Right cardiac atrium (tissue), 5 donors: ENCODE results near the gene GRIP2. TPM values are rescaled to one million over a fixed set of nuclear protein-coding genes. Genes with fewer than 3 reads are reported as not detected.

ENCODE experiments used
- ATAC-seq, 2 donors: fragments of 200-7000 bp; cut with Tn5 transposase; one replicate each; pipeline versions ENCODE4 v1.8.0 to v1.9.1; 2020; ENCODE audit warnings: moderate library complexity in 2 of 2, mild to moderate bottlenecking in 1 of 2
- DNase-seq, 3 donors: peaks; one replicate each; pipeline ENCODE4 v3.0.0-alpha.2; 2020
- H3K27ac ChIP-seq: one replicate; pipeline ENCODE4 v1.5.1; 2013; ENCODE audit warnings: mild to moderate bottlenecking, low read length, control low read depth, moderate library complexity
- H3K27me3 ChIP-seq: one replicate; pipeline ENCODE4 v1.6.1; 2013; ENCODE audit not compliant: control insufficient read depth, insufficient read depth
- H3K4me1 ChIP-seq: one replicate; pipeline ENCODE4 v1.6.1; 2013; ENCODE audit warnings: low read length; ENCODE audit not compliant: control insufficient read depth, insufficient read depth
- H3K4me3 ChIP-seq: one replicate; pipeline ENCODE4 v1.5.1; 2013; ENCODE audit warnings: low read length, control low read depth
- H3K9me3 ChIP-seq: one replicate; pipeline ENCODE4 v1.6.1; 2013; ENCODE audit warnings: low read length; ENCODE audit not compliant: control insufficient read depth
- WGBS: extraction: QIAGEN DNeasy Blood & Tissue Kit; methylation state at CpG from one replicate; pipeline ENCODE4 v1.1.7; 2013; 5-methylcytosine and 5-hydroxymethylcytosine counted together
- intact Hi-C, 4 donors: fragments of 100-400 bp; cut with DNase I; formaldehyde crosslinking; loops; one replicate each; pipeline versions ENCODE4 v1.11.0 to v1.14.0; 2022 to 2023
- polyA plus RNA-seq: library from polyadenylated mRNA; stranded (reverse); fragments of 200-250 nt; gene quantifications from one replicate; pipeline ENCODE4 v1.2.3, GENCODE V29; 2013
- total RNA-seq, 4 donors: library from RNA; stranded (reverse); fragmentation: NEBNext Ultra II Directional; extraction: Animal tissue kit (Norgen Biotek cat#: 25700); gene quantifications; one replicate each; pipeline ENCODE4 v1.2.1, GENCODE V29; 2021
- donor health status: healthy with polysubstance abuse.
- donor health status: DM: no; HTN: yes; CAD: no.
- donor health status: DM: no; HTN: no; CAD: no.
- donor health status: DM: no; HTN: yes; CAD: no; lungs with severe emphysema.
- donor health status: DM: yes; HTN: yes; CAD: no.

The GRIP2 gene
- total and polyA plus RNA-seq, 5 donors: 8.7 to 14.5 (median 11.8) TPM

DNA sequence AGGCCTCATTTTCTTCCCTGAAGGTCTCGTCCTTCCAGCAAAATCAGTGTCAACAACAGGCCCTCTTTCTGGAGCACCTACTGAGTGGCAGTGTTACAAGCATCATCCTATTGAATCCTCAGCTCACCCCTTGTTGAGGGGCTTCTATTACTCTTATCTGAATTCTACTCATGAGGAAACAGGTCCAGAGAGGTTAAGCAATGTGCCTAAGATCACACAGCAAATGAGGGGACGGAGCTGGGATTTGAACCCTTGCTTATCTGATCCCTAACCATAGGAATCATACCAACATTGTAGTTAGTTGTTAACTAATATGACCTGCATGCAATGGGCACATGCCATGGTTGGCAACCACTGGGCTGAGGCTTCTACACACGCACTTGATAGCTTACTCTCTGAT is 74.7 kb downstream of the GRIP2 start:
- intact Hi-C loops: loop anchor here (5.0 to 10.0 kb wide), 3 partner anchors 61 to 263 kb away; partner anchors contain the start of gene SLC6A6 (in 1 of the 4)
- WGBS: 93% methylated on average over 3 of the region's 3 CpGs
- Histone ChIP-seq H3K27ac (no peak overlapping the region), H3K27me3 (no peaks in the 10 kb centered on the region), H3K9me3 (no peaks in the 10 kb centered on the region), H3K4me1 (peaks cover 3% of the 10 kb centered on the region), H3K4me3 (no peak overlapping the region)
- ATAC-seq (no peak), DNase-seq (no peak)

GRCh38 chr3:14464521-14464920 is 75.6 kb downstream of the GRIP2 start:
- no peaks in the 10 kb centered on the region for H3K27me3 ChIP-seq
- WGBS: 96% methylated on average over 4 of the region's 4 CpGs
- no peaks in the 10 kb centered on the region for H3K9me3 ChIP-seq
- ATAC-seq (no peak), DNase-seq (no peak)
- intact Hi-C loops: loop anchor here in 1 of 4 donors (10.0 kb wide), 1 partner anchor 60 kb away; the partner anchor contains the start of gene SLC6A6
- no peak overlapping the region for H3K27ac ChIP-seq
- no peak overlapping the region for H3K4me3 ChIP-seq
- peaks cover 3% of the 10 kb centered on the region for H3K4me1 ChIP-seq

DNA sequence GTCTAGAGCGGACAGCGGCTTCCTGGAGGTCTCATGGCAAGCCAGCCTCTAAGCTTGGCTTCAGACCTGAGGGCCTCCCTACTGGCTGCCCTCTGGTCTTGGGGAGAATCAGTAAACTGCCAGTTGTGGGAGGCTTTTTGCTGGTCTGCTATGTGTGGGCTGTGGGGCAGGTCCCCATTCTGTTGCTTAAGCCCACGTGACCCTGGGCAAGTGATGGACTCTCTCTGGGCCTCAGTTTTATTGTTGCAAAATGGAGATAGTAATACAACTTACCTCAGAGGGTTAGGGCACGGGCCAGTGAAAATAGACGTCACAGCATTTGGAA is 76.0 kb downstream of the GRIP2 start:
- no peak for ATAC-seq
- H3K27ac ChIP-seq: no peak overlapping the region
- no peaks in the 10 kb centered on the region for H3K9me3 ChIP-seq
- WGBS: 85% methylated on average over 5 of the region's 5 CpGs
- intact Hi-C loops: loop anchor here in 1 of 4 donors (10.0 kb wide), 1 partner anchor 59 kb away; the partner anchor contains the start of gene SLC6A6
- no peaks in the 10 kb centered on the region for H3K27me3 ChIP-seq
- DNase-seq: no peak
- peaks cover 3% of the 10 kb centered on the region for H3K4me1 ChIP-seq
- no peak overlapping the region for H3K4me3 ChIP-seq

GRCh38 chr3:14463330-14464140 is 76.6 kb downstream of the GRIP2 start:
- intact Hi-C loops: loop anchor here in 1 of 4 donors (10.0 kb wide), 1 partner anchor 59 kb away; the partner anchor contains the start of gene SLC6A6
- 84% methylated on average over 26 of the region's 26 CpGs for WGBS
- H3K27me3 ChIP-seq: no peaks in the 10 kb centered on the region
- no peaks in the 10 kb centered on the region for H3K9me3 ChIP-seq
- peaks cover 3% of the 10 kb centered on the region for H3K4me1 ChIP-seq
- ATAC-seq (no peak), DNase-seq (no peak)
- no peak overlapping the region for H3K4me3 ChIP-seq
- H3K27ac ChIP-seq: no peak overlapping the region

GRCh38 chr3:14462738-14463137 is 77.4 kb downstream of the GRIP2 start:
- ATAC-seq: no peak
- no peak overlapping the region for H3K4me3 ChIP-seq
- H3K27me3 ChIP-seq: no peaks in the 10 kb centered on the region
- H3K4me1 ChIP-seq: peaks cover 8% of the 10 kb centered on the region
- no peaks in the 10 kb centered on the region for H3K9me3 ChIP-seq
- no peak for DNase-seq
- H3K27ac ChIP-seq: no peak overlapping the region
- intact Hi-C loops: loop anchor here in 1 of 4 donors (10.0 kb wide), 1 partner anchor 58 kb away; the partner anchor contains the start of gene SLC6A6
- 94% methylated on average over 9 of the region's 9 CpGs for WGBS

- intact Hi-C loops: loop anchor here in 1 of 4 donors (10.0 kb wide), 1 partner anchor 57 kb away; the partner anchor contains the start of gene SLC6A6
- ATAC-seq (peak; percentile 27 to 31), DNase-seq (peak in 2 of 3 donors; percentile 76 to 82)
- WGBS: 83% methylated on average over 8 of the region's 8 CpGs
- Histone ChIP-seq H3K27me3 (no peaks in the 10 kb centered on the region), H3K4me3 (no peak overlapping the region), H3K27ac (no peak overlapping the region), H3K4me1 (peaks cover 8% of the 10 kb centered on the region), H3K9me3 (no peaks in the 10 kb centered on the region)
Measured at GRCh38 chr3:14461748-14462324, 78.3 kb downstream of the GRIP2 start.

DNA sequence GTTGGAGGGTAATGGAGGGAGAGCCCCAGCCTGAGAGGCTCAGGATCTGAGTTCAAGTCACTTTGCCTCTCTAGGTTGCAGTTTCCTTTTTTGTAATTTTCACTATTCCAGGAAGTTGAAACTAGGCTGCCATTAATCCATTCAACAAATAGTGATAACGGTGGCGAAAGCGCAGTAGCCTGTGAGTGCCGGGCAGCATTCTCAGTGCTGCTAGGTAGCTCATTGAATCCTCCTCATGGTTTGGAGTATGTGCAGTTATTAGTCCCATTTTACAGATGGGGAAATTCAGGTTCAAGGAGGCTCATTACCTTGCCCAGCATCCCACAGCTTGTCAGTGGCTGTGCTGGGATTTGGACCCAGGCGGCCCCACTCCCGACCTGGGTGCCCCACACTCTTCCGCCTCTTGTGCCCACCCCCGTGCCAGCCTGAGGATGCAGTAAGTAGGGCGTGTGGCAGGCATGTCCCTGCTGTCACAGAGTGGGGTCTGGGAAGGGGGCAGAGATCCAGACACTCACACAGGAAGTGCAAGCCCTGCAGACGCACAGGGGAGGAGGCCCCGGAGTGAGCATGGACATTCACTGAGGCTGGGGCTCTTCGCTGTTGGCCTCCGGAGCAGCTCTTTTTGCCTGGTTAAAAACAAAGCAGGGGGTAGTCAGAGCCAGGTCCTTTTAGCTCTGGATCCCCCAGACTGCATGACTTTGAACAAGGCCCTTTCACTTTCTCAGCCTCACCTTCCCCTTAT is 79.0 kb downstream of the GRIP2 start:
- WGBS: 69% methylated on average over 13 of the region's 13 CpGs
- H3K27ac ChIP-seq: no peak overlapping the region

GRCh38 chr3:14460342-14461005 is 79.7 kb downstream of the GRIP2 start:
- Histone ChIP-seq H3K4me1 (peaks cover 8% of the 10 kb centered on the region), H3K27ac (peak overlapping the region; percentile 8), H3K4me3 (no peak overlapping the region), H3K9me3 (no peaks in the 10 kb centered on the region), H3K27me3 (no peaks in the 10 kb centered on the region)
- 36% methylated on average over 9 of the region's 9 CpGs for WGBS
- ATAC-seq: peak; percentile 94
- peak; percentile 84 to 94 (median 93) for DNase-seq
- intact Hi-C loops: loop anchor here in 1 of 4 donors (10.0 kb wide), 1 partner anchor 56 kb away; the partner anchor contains the start of gene SLC6A6

More for the DNA sequence above, 79.0 kb downstream of the GRIP2 start:
- intact Hi-C loops: loop anchor here in 1 of 4 donors (10.0 kb wide), 1 partner anchor 56 kb away; the partner anchor contains the start of gene SLC6A6
- Histone ChIP-seq H3K4me3 (no peak overlapping the region), H3K9me3 (no peaks in the 10 kb centered on the region), H3K27me3 (no peaks in the 10 kb centered on the region), H3K4me1 (peaks cover 8% of the 10 kb centered on the region)
- DNase-seq: peak in 1 of 3 donors; percentile 60
- no peak for ATAC-seq

DNA sequence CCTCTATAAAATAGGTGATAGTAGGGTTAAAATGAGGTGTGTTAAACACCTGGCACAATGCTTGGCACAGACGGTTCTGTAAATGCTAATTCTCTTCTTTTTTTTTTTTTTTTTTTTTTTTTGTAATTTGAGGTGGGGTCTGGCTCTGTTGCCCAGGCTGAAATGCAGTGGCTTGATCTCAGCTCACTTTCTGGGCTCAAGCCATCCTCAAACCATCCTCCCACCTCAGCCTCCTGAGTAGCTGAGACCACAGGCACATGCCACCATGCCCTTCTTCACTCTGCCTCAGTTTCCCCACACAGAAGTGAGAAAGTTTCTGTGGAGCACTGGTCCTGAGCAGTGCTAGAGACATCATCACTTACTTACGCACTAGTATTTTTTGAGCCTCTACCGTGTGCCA is 80.4 kb downstream of the GRIP2 start:
- 67% methylated on average over 3 of the region's 3 CpGs for WGBS
- intact Hi-C loops: loop anchor here in 3 of 4 donors (10.0 kb wide), 1 partner anchor 55 kb away; the partner anchor contains the start of gene SLC6A6 (in 3 of the 3)
- H3K9me3 ChIP-seq: no peaks in the 10 kb centered on the region
- H3K4me3 ChIP-seq: no peak overlapping the region
- no peak for DNase-seq
- H3K27ac ChIP-seq: no peak overlapping the region
- peaks cover 8% of the 10 kb centered on the region for H3K4me1 ChIP-seq
- no peaks in the 10 kb centered on the region for H3K27me3 ChIP-seq
- ATAC-seq: no peak

GRCh38 chr3:14459384-14459783 is 80.8 kb downstream of the GRIP2 start:
- Histone ChIP-seq H3K9me3 (no peaks in the 10 kb centered on the region), H3K4me1 (peaks cover 8% of the 10 kb centered on the region), H3K4me3 (no peak overlapping the region), H3K27ac (no peak overlapping the region), H3K27me3 (no peaks in the 10 kb centered on the region)
- DNase-seq (no peak), ATAC-seq (no peak)
- WGBS: 88% methylated on average over 5 of the region's 5 CpGs
- intact Hi-C loops: loop anchor here in 2 of 4 donors (10.0 kb wide), 1 partner anchor 55 kb away; the partner anchor contains the start of gene SLC6A6 (in 2 of the 2)
